AG09309 (cell line): ENCODE data around the gene PRLR.

Experiments
- DNase-seq: peaks from one replicate; pipeline ENCODE4 v3.0.0-alpha.2; 2010; ENCODE audit warnings: low read depth
- H3K4me3 ChIP-seq: 2 replicates; pipeline ENCODE4 v1.5.1; 2011; ENCODE audit warnings: mild to moderate bottlenecking, low read depth, low read length, moderate library complexity; ENCODE audit not compliant: control insufficient read depth
- CTCF ChIP-seq: IDR thresholded peaks from 2 replicates; pipeline ENCODE4 v1.5.1; 2011; ENCODE audit warnings: mild to moderate bottlenecking, low read depth, low read length, inconsistent platforms; ENCODE audit not compliant: insufficient read depth, control insufficient read depth; ENCODE audit errors: missing control alignments

PRLR gene

GRCh38 chr5:35047785-35048404 lies 182.4 kb downstream of the PRLR start, which contains the start of gene AGXT2:
Gene AGXT2, minus strand, starts transcription at chr5:35047949. Its CDS starts 57 bp downstream, at chr5:35047892.
- no peak for DNase-seq
- H3K4me3 ChIP-seq = no peak within 1 kb of the TSS
- no peak for TF ChIP-seq CTCF

- TF ChIP-seq CTCF = no peak
- no peak overlapping the region for H3K4me3 ChIP-seq
- peak; percentile 94 for DNase-seq
These were observed 183.5 kb downstream of the PRLR start for GRCh38 chr5:35046774-35047173.

- H3K4me3 ChIP-seq = no peak overlapping the region
- DNase-seq = no peak
- TF ChIP-seq CTCF = no peak
These were observed 185.0 kb downstream of the PRLR start for GRCh38 chr5:35045280-35045679.

- no peak overlapping the region for H3K4me3 ChIP-seq
- DNase-seq = no peak
- no peak for TF ChIP-seq CTCF
These were observed 185.6 kb downstream of the PRLR start for GRCh38 chr5:35044649-35045048.

GRCh38 chr5:35042781-35043180 lies 187.5 kb downstream of the PRLR start:
- H3K4me3 ChIP-seq = no peak overlapping the region
- no peak for DNase-seq
- TF ChIP-seq CTCF = no peak

GRCh38 chr5:35041261-35041660 lies 189.0 kb downstream of the PRLR start:
- peak; percentile 43 for DNase-seq
- TF ChIP-seq CTCF = no peak
- H3K4me3 ChIP-seq = no peak overlapping the region
